K562 (cell line): ENCODE data around the gene NT5DC1. TPM values are rescaled to one million over a fixed set of nuclear protein-coding genes. Genes with fewer than 3 reads are reported as not detected.

Experiments
- ATAC-seq: fragments of 200-7000 bp; cut with Tn5 transposase; 3 replicates; pipeline ENCODE4 v1.9.1; 2020; ENCODE audit warnings: moderate library complexity
- BruUV-seq: library from RNA; stranded (reverse); fragments of 400-500 nt; replicated peaks from 2 replicates; lab custom pipeline; 2021; lab: Mats Ljungman, UMichigan
- CTCF ChIA-PET: fragments of 300-600 bp; formaldehyde crosslinking; extraction: SDS; loops from one replicate; lab custom pipeline; 2021; ENCODE audit warnings: low intra/inter-chr PET ratio; lab: Yijun Ruan, JAX
- POLR2A ChIA-PET: fragments of 300-600, 350-650 bp; sonication (Branson Sonifier 250); formaldehyde crosslinking; extraction: SDS; loops from one replicate; lab custom pipeline; 2021; ENCODE audit warnings: antibody characterized with exemption, inconsistent platforms; lab: Yijun Ruan, JAX
- DNase-seq, 4 experiments: peaks; one replicate each; pipeline versions ENCODE4 v3.0.0 to v3.0.0-alpha.2; 2011 to 2018; ENCODE audit warnings: low spot score in 3 of 4, mixed read lengths in 3 of 4; ENCODE audit errors: extremely low read depth in 1 of 4
- FAIRE-seq: peaks from 2 replicates; lab custom pipeline; 2011; peaks lifted over from hg19 to GRCh38; lab: Jason Lieb, UNC
- H2AFZ ChIP-seq: 2 replicates; pipeline ENCODE4 v1.6.0; 2011; ENCODE audit warnings: low read depth, low read length, control low read depth, inconsistent platforms
- H3K27ac ChIP-seq: fragments of 200-600 bp; 3 replicates; pipeline ENCODE4 v1.8.0; 2011; ENCODE audit warnings: low read depth, mild to moderate bottlenecking, control low read depth, inconsistent platforms, low read length, moderate library complexity, mixed read lengths; ENCODE audit errors: extremely low read depth
- H3K27me3 ChIP-seq, 2 experiments: fragments of 300-600 bp in 1 of 2; 2 replicates in 1 of 2; 3 replicates in 1 of 2; pipeline versions ENCODE4 v1.6.0 to v1.8.0; 2011; ENCODE audit warnings: inconsistent platforms in 2 of 2, low read length in 2 of 2, mild to moderate bottlenecking in 1 of 2, mixed read lengths in 1 of 2, moderate library complexity in 1 of 2; ENCODE audit not compliant: control insufficient read depth in 2 of 2, insufficient read depth in 2 of 2
- H3K36me3 ChIP-seq: fragments of 300-600 bp; 3 replicates; pipeline ENCODE4 v1.8.0; 2011; ENCODE audit warnings: mild to moderate bottlenecking, low read length, inconsistent platforms; ENCODE audit not compliant: control insufficient read depth, insufficient read depth
- H3K4me1 ChIP-seq, 2 experiments: fragments of 200-600 bp in 1 of 2; replicated peaks in 1 of 2; 2 replicates in 1 of 2; 3 replicates in 1 of 2; pipeline versions ENCODE4 v1.5.1 to v1.8.0; 2011; ENCODE audit warnings: inconsistent platforms in 2 of 2, low read length in 2 of 2, mild to moderate bottlenecking in 1 of 2, mixed read lengths in 1 of 2, moderate library complexity in 1 of 2; ENCODE audit not compliant: control insufficient read depth in 2 of 2, insufficient read depth in 2 of 2
- H3K4me2 ChIP-seq: 2 replicates; pipeline ENCODE4 v1.6.1; 2011; ENCODE audit warnings: low read length, control low read depth, inconsistent platforms, mixed read lengths; ENCODE audit not compliant: insufficient read depth
- H3K4me3 ChIP-seq: fragments of 200-600 bp; sonication (generic), shearing (Covaris generic); 2 replicates; pipeline ENCODE4 v1.5.1; 2016; ENCODE audit warnings: control low read depth, inconsistent platforms
- H3K79me2 ChIP-seq: fragments of 200-600 bp; 3 replicates; pipeline ENCODE4 v1.8.0; 2011; ENCODE audit warnings: low read length, inconsistent platforms; ENCODE audit not compliant: control insufficient read depth, insufficient read depth
- H3K9ac ChIP-seq, 2 experiments: 2 replicates each; pipeline versions ENCODE4 v1.6.0 to v1.6.1; 2011; ENCODE audit warnings: low read depth in 2 of 2, low read length in 2 of 2, control low read depth in 1 of 2, inconsistent platforms in 1 of 2, mild to moderate bottlenecking in 1 of 2, mixed read lengths in 1 of 2; ENCODE audit not compliant: insufficient read depth in 1 of 2
- H3K9me1 ChIP-seq: one replicate; pipeline ENCODE4 v1.6.0; 2011; ENCODE audit warnings: inconsistent platforms, mild to moderate bottlenecking, low read length, moderate library complexity; ENCODE audit not compliant: control insufficient read depth, insufficient read depth
- H3K9me3 ChIP-seq: replicated peaks from 2 replicates; pipeline ENCODE4 v1.5.1; 2011; ENCODE audit warnings: low read depth, low read length, inconsistent platforms; ENCODE audit not compliant: control insufficient read depth, insufficient read depth
- H4K20me1 ChIP-seq: replicated peaks from 2 replicates; pipeline ENCODE4 v1.6.1; 2011; ENCODE audit warnings: low read length, inconsistent platforms, mixed read lengths; ENCODE audit not compliant: control insufficient read depth, insufficient read depth
- ARID1B ChIP-seq: fragments of 450-650 bp; IDR thresholded peaks from 2 replicates; pipeline ENCODE4 v1.6.1; 2016; ENCODE audit warnings: antibody characterized with exemption, mild to moderate bottlenecking, inconsistent platforms
- ARNT ChIP-seq, 2 experiments: fragments of 450-650 bp; IDR thresholded peaks; 2 replicates each; pipeline ENCODE4 v1.6.1; 2016; ENCODE audit warnings: mild to moderate bottlenecking in 1 of 2
- BCOR ChIP-seq: fragments of 450-650 bp; IDR thresholded peaks from 2 replicates; pipeline ENCODE4 v1.6.1; 2016
- BRD4 ChIP-seq: fragments of 200-600 bp; sonication (generic); IDR thresholded peaks from 2 replicates; pipeline ENCODE4 v1.6.1; 2017; ENCODE audit warnings: inconsistent platforms
- CREBBP ChIP-seq: IDR thresholded peaks from one replicate; pipeline ENCODE4 v1.6.1; 2012; ENCODE audit warnings: low read depth, mild to moderate bottlenecking, control low read depth, inconsistent platforms, low read length
- DDX20 ChIP-seq: fragments of 450-650 bp; IDR thresholded peaks from 2 replicates; pipeline ENCODE4 v1.6.1; 2016; ENCODE audit warnings: missing genetic modification characterization, low read depth, mild to moderate bottlenecking, missing compliant biosample characterization, moderate library complexity
- EP300 ChIP-seq: IDR thresholded peaks from 2 replicates; pipeline ENCODE4 v1.6.1; 2012; ENCODE audit warnings: low read length, improper control_type of control experiment
- EP400 ChIP-seq: fragments of 450-650 bp; IDR thresholded peaks from 2 replicates; pipeline ENCODE4 v1.6.1; 2017; ENCODE audit warnings: antibody characterized with exemption, mild to moderate bottlenecking, moderate library complexity
- GABPB1 ChIP-seq: sonication (generic); formaldehyde crosslinking; IDR thresholded peaks from 2 replicates; pipeline ENCODE4 v1.8.0; 2022; ENCODE audit warnings: mild to moderate bottlenecking, missing genetic modification reagents
- HDAC3 ChIP-seq: fragments of 450-650 bp; IDR thresholded peaks from 2 replicates; pipeline ENCODE4 v1.6.1; 2018; ENCODE audit warnings: borderline replicate concordance, mild to moderate bottlenecking, moderate library complexity; ENCODE audit not compliant: partially characterized antibody
- ILK ChIP-seq: fragments of 450-650 bp; IDR thresholded peaks from 2 replicates; pipeline ENCODE4 v1.6.1; 2016; ENCODE audit warnings: missing genetic modification characterization, low read depth, mild to moderate bottlenecking, missing compliant biosample characterization, moderate library complexity, borderline replicate concordance
- MAFK ChIP-seq: IDR thresholded peaks from 2 replicates; pipeline ENCODE4 v1.6.1; 2011; ENCODE audit warnings: low read length, improper control_type of control experiment
- MCM7 ChIP-seq, 2 experiments: fragments of 450-650 bp; IDR thresholded peaks; 2 replicates each; pipeline ENCODE4 v1.6.1; 2016 to 2018
- RBM25 ChIP-seq: fragments of 200-400 bp; formaldehyde crosslinking; IDR thresholded peaks from 2 replicates; pipeline ENCODE4 v1.6.1; 2018; ENCODE audit warnings: low read length, low read depth, moderate library complexity; ENCODE audit not compliant: severe bottlenecking
- SMAD3 ChIP-seq: fragments of 450-650 bp; formaldehyde crosslinking; conservative IDR thresholded peaks from 2 replicates; pipeline ENCODE4 v1.4.0; 2020; ENCODE audit warnings: mild to moderate bottlenecking
- STAT5B ChIP-seq: fragments of 250-450 bp; sonication (Bioruptor Pico); IDR thresholded peaks from 2 replicates; pipeline ENCODE4 v1.8.0; 2021; ENCODE audit warnings: mild to moderate bottlenecking, inconsistent platforms
- TARDBP ChIP-seq: fragments of 450-650 bp; IDR thresholded peaks from 2 replicates; pipeline ENCODE4 v1.6.1; 2016
- TSHZ1 ChIP-seq: fragments of 250-450 bp; sonication (Bioruptor Pico); IDR thresholded peaks from 2 replicates; pipeline ENCODE4 v1.4.0; 2020; ENCODE audit warnings: mild to moderate bottlenecking, moderate library complexity
- ZNF165 ChIP-seq: fragments of 250-450 bp; sonication (Bioruptor Pico); IDR thresholded peaks from 2 replicates; pipeline ENCODE4 v1.4.0; 2020; ENCODE audit warnings: borderline replicate concordance
- WGBS: fragments of 100-300 bp; shearing (Covaris generic); methylation state at CpG from one replicate; pipeline ENCODE4 v1.1.6; 2016; ENCODE audit warnings: low coverage, mixed read lengths; ENCODE audit not compliant: insufficient coverage; ENCODE audit errors: missing lambda C conversion rate; 5-methylcytosine and 5-hydroxymethylcytosine counted together
- in situ Hi-C: fragments of 300-500 bp; cut with MboI; formaldehyde crosslinking; loops from 4 replicates; pipeline ENCODE4 v1.15.0; 2018; ENCODE audit warnings: inconsistent platforms, mixed read lengths
- intact Hi-C: fragments of 100-400 bp; cut with micrococcal nuclease; formaldehyde crosslinking; loops from 2 replicates; pipeline ENCODE4 v1.14.2; 2022
- polyA plus RNA-seq, 8 experiments: library from polyadenylated mRNA; depleted of rRNA in 4 of 8; stranded (reverse) in 5 of 8; unstranded in 3 of 8; fragments of >200 nt; fragmentation: Nextera tagmentation in 2 of 8; fragmentation: Illumina TruSeq in 1 of 8; extraction: Ambion mirVana in 2 of 8; extraction: Trizol in 1 of 8; gene quantifications; 2 replicates each; pipeline versions ENCODE4 v1.2.1 to v1.2.3, GENCODE V29; 2011 to 2014; ENCODE audit warnings: inconsistent platforms in 1 of 8, missing spikeins in 1 of 8
- total RNA-seq, 7 experiments: library from RNA; depleted of rRNA in 6 of 7; stranded (reverse); fragments of >200 nt in 6 of 7; fragmentation: Illumina TruSeq in 2 of 7; extraction: Trizol in 2 of 7; gene quantifications; 2 replicates each; pipeline versions ENCODE4 v1.2.1 to v1.2.3, GENCODE V29; 2011 to 2021; ENCODE audit warnings: low replicate concordance in 1 of 7

Gene NT5DC1
- total and polyA plus RNA-seq, 9 of the 15 experiments (the other 6 are each of a cell fraction or from before 2014, with no cell fraction given): 4.9 to 28.5 (median 16.3) TPM

- TF ChIP-seq BCOR (0 out of 2 replicates have a peak, but pooled peaks have one; percentile 13), BRD4 (no peak), STAT5B (no peak), TARDBP (no peak), ILK (tag) (no peak), RBM25 (peak; percentile 23), ARID1B (no peak), ARNT (IDR thresholded peaks at IDR 0.05) (no peak), MAFK (no peak), CREBBP (no peak), MCM7 (IDR thresholded peaks at IDR 0.05) (no peak)
These were observed 59.3 kb downstream of the NT5DC1 start (continued) for GRCh38 chr6:116159782-116160524.

DNA sequence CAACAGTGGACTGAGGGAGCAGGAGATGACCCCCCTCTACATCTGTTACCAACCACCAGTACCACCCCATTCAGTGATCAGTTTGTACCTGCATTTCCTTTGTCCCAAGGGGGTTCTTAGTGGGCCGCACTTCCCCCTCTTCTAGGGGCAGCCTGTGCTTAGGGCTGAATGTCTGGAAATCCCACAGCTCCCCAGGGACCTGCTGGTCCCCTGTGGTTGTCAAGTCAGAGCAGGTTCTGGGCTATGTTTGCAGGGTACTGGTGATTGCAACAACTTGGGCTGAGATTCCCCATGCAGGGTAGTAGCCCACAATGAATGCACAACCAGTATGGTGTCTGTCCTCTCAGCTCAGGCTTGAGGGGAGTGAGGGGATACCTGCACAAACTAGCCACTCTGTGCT, 64.9 kb downstream of the NT5DC1 start:
- H3K4me3 ChIP-seq: no peak overlapping the region
- no peak overlapping the region for H2AFZ ChIP-seq
- H3K27me3 ChIP-seq: no peaks in the 10 kb centered on the region
- no peaks in the 10 kb centered on the region for H3K9me3 ChIP-seq
- no peaks in the 10 kb centered on the region for H4K20me1 ChIP-seq
- no peak overlapping the region for H3K27ac ChIP-seq
- ChIA-PET POLR2A (no interaction called here), CTCF (no interaction called here)
- H3K9me1 ChIP-seq: no peaks in the 10 kb centered on the region
- DNase-seq (no peak), ATAC-seq (no peak), FAIRE-seq (no peak)
- BruUV-seq: no TSS peak
- peaks cover 0 to 8% of the 10 kb centered on the region in 2 experiments; a peak in 3 of 5 replicates for H3K4me1 ChIP-seq
- H3K9ac ChIP-seq: no peak overlapping the region
- H3K79me2 ChIP-seq: no peaks in the 10 kb centered on the region
- in situ Hi-C loops (no loop called here), intact Hi-C loops (no loop called here)
- no peak overlapping the region for H3K4me2 ChIP-seq
- WGBS: 63% methylated on average over 1 of the region's 1 CpG
- H3K36me3 ChIP-seq: no peaks in the 10 kb centered on the region
- no peak for TF ChIP-seq SMAD3 (CRISPR knock-in tag)
- TF ChIP-seq EP300: no peak
- no peak for TF ChIP-seq ZNF165 (CRISPR knock-in tag)
- no peak for TF ChIP-seq TSHZ1
- no peak for TF ChIP-seq GABPB1 (CRISPR knock-in tag)
- TF ChIP-seq DDX20 (tag): no peak
- no peak for TF ChIP-seq EP400
- TF ChIP-seq HDAC3: no peak
